IMR-90 (cell line): ENCODE results near the gene RAP1GAP2. TPM values are rescaled to one million over a fixed set of nuclear protein-coding genes. Genes with fewer than 3 reads are reported as not detected.

Experiments
- ATAC-seq: fragments of 200-7000 bp; cut with Tn5 transposase; 2 replicates; pipeline ENCODE4 v1.9.1; 2020; ENCODE audit warnings: low read depth, mild to moderate bottlenecking, moderate library complexity
- BruUV-seq: library from RNA; stranded (reverse); fragments of 400-500 nt; replicated peaks from 2 replicates; lab custom pipeline; 2021; lab: Mats Ljungman, UMichigan
- CTCF ChIA-PET: fragments of 300-600 bp; formaldehyde crosslinking; extraction: SDS; loops from one replicate; lab custom pipeline; 2021; ENCODE audit warnings: antibody characterized with exemption; lab: Yijun Ruan, JAX
- POLR2A ChIA-PET: fragments of 300-600 bp; sonication (Branson Sonifier 250); formaldehyde crosslinking; loops from one replicate; lab custom pipeline; 2022; ENCODE audit warnings: antibody characterized with exemption; ENCODE audit not compliant: unreplicated experiment; lab: Charles Lee
- DNase-seq: peaks from one replicate; pipeline ENCODE4 v3.0.0; 2013
- H2AFZ ChIP-seq: replicated peaks from 2 replicates; pipeline ENCODE3; 2013; ENCODE audit warnings: low read length, mild to moderate bottlenecking; ENCODE audit not compliant: poor library complexity
- H2AK5ac ChIP-seq: 2 replicates; pipeline ENCODE4 v1.6.1; 2013; ENCODE audit warnings: low read depth, low read length, inconsistent platforms
- H2AK9ac ChIP-seq: replicated peaks from 2 replicates; pipeline ENCODE3; 2013; ENCODE audit warnings: mild to moderate bottlenecking, low read depth, low read length, moderate library complexity; ENCODE audit not compliant: poor library complexity
- H2BK120ac ChIP-seq: 2 replicates; pipeline ENCODE4 v1.6.1; 2013; ENCODE audit warnings: low read depth, low read length, inconsistent platforms
- H2BK15ac ChIP-seq: 3 replicates; pipeline ENCODE4 v1.6.1; 2013; ENCODE audit warnings: low read depth, low read length, inconsistent platforms
- H2BK20ac ChIP-seq: 2 replicates; pipeline ENCODE4 v1.6.1; 2013; ENCODE audit warnings: low read depth, mild to moderate bottlenecking, inconsistent platforms, low read length, moderate library complexity
- H2BK5ac ChIP-seq: 2 replicates; pipeline ENCODE4 v1.6.1; 2013; ENCODE audit warnings: mild to moderate bottlenecking, low read depth, low read length, inconsistent platforms; ENCODE audit not compliant: poor library complexity, severe bottlenecking
- H3K14ac ChIP-seq: replicated peaks from 2 replicates; pipeline ENCODE4 v1.6.1; 2013; ENCODE audit warnings: low read depth, low read length, inconsistent platforms
- H3K18ac ChIP-seq: 2 replicates; pipeline ENCODE4 v1.6.1; 2013; ENCODE audit warnings: low read depth, low read length, control low read depth
- H3K23ac ChIP-seq: 2 replicates; pipeline ENCODE4 v1.6.1; 2013; ENCODE audit warnings: low read depth, low read length, inconsistent platforms
- H3K27ac ChIP-seq: 2 replicates; pipeline ENCODE4 v1.5.1; 2013; ENCODE audit warnings: mild to moderate bottlenecking, control low read depth, low read length; ENCODE audit not compliant: insufficient read depth
- H3K27me3 ChIP-seq: 2 replicates; pipeline ENCODE4 v1.6.1; 2013; ENCODE audit warnings: low read length; ENCODE audit not compliant: control insufficient read depth, insufficient read depth
- H3K36me3 ChIP-seq: 2 replicates; pipeline ENCODE4 v1.6.1; 2013; ENCODE audit warnings: low read length, mixed read lengths; ENCODE audit not compliant: control insufficient read depth, insufficient read depth
- H3K4ac ChIP-seq: 2 replicates; pipeline ENCODE4 v1.6.1; 2013; ENCODE audit warnings: low read depth, low read length, inconsistent platforms
- H3K4me1 ChIP-seq: 2 replicates; pipeline ENCODE4 v1.6.1; 2013; ENCODE audit warnings: low read length, mixed read lengths; ENCODE audit not compliant: control insufficient read depth, insufficient read depth
- H3K4me2 ChIP-seq: 2 replicates; pipeline ENCODE4 v1.6.1; 2013; ENCODE audit warnings: low read depth, mild to moderate bottlenecking, control low read depth, low read length, moderate library complexity
- H3K4me3 ChIP-seq: 2 replicates; pipeline ENCODE4 v1.5.1; 2013; ENCODE audit warnings: low read depth, mild to moderate bottlenecking, control low read depth, low read length, moderate library complexity; ENCODE audit not compliant: insufficient read depth
- H3K56ac ChIP-seq: 2 replicates; pipeline ENCODE4 v1.6.1; 2013; ENCODE audit warnings: low read length, inconsistent platforms; ENCODE audit not compliant: insufficient read depth; ENCODE audit errors: extremely low read depth
- H3K79me1 ChIP-seq, 2 experiments: 2 replicates each; pipeline ENCODE4 v1.6.1; 2013; ENCODE audit warnings: low read length in 2 of 2, inconsistent platforms in 1 of 2, low read depth in 1 of 2
- H3K9ac ChIP-seq: 2 replicates; pipeline ENCODE4 v1.6.1; 2013; ENCODE audit warnings: low read depth, low read length, control low read depth
- H3K9me1 ChIP-seq: 2 replicates; pipeline ENCODE4 v1.6.1; 2013; ENCODE audit warnings: low read length, inconsistent platforms; ENCODE audit not compliant: insufficient read depth
- H3K9me3 ChIP-seq: 2 replicates; pipeline ENCODE4 v1.6.1; 2013; ENCODE audit warnings: low read length; ENCODE audit not compliant: control insufficient read depth, insufficient read depth
- H4K20me1 ChIP-seq: 2 replicates; pipeline ENCODE4 v1.6.1; 2013; ENCODE audit warnings: low read length, inconsistent platforms; ENCODE audit not compliant: insufficient read depth
- H4K5ac ChIP-seq: 2 replicates; pipeline ENCODE4 v1.6.1; 2013; ENCODE audit warnings: mild to moderate bottlenecking, low read depth, low read length, control low read depth
- H4K8ac ChIP-seq, 2 experiments: 2 replicates each; pipeline ENCODE4 v1.6.1; 2013; ENCODE audit warnings: low read depth in 2 of 2, low read length in 2 of 2, control low read depth in 1 of 2, inconsistent platforms in 1 of 2
- H4K91ac ChIP-seq: 2 replicates; pipeline ENCODE4 v1.6.1; 2013; ENCODE audit warnings: low read depth, low read length, inconsistent platforms; ENCODE audit not compliant: insufficient read depth
- BHLHE40 ChIP-seq: fragments of 150-350 bp; IDR thresholded peaks from 2 replicates; pipeline ENCODE4 v1.6.1; 2016; ENCODE audit warnings: mild to moderate bottlenecking, low read depth, low read length
- CHD1 ChIP-seq: IDR thresholded peaks from 2 replicates; pipeline ENCODE4 v1.6.1; 2012; ENCODE audit warnings: low read depth, low read length, improper control_type of control experiment
- FOS ChIP-seq: fragments of 150-350 bp; IDR thresholded peaks from 2 replicates; pipeline ENCODE4 v1.6.1; 2016; ENCODE audit warnings: low read depth, low read length
- MAFK ChIP-seq: IDR thresholded peaks from 2 replicates; pipeline ENCODE4 v1.6.1; 2012; ENCODE audit warnings: low read depth, low read length, improper control_type of control experiment
- MAZ ChIP-seq: IDR thresholded peaks from 2 replicates; pipeline ENCODE4 v1.6.1; 2012; ENCODE audit warnings: low read depth, mild to moderate bottlenecking, low read length, improper control_type of control experiment, moderate library complexity, borderline replicate concordance
- MXI1 ChIP-seq: IDR thresholded peaks from 2 replicates; pipeline ENCODE4 v1.6.1; 2012; ENCODE audit warnings: low read depth, mild to moderate bottlenecking, low read length, moderate library complexity, borderline replicate concordance
- NFE2L2 ChIP-seq: fragments of 150-350 bp; IDR thresholded peaks from 2 replicates; pipeline ENCODE4 v1.6.1; 2016; ENCODE audit warnings: low read depth, mild to moderate bottlenecking, low read length
- POLR2A ChIP-seq: IDR thresholded peaks from 2 replicates; pipeline ENCODE4 v1.6.1; 2012; ENCODE audit warnings: mild to moderate bottlenecking, low read depth, low read length
- RAD21 ChIP-seq: IDR thresholded peaks from 2 replicates; pipeline ENCODE4 v1.6.1; 2012; ENCODE audit warnings: low read length, improper control_type of control experiment
- RCOR1 ChIP-seq: IDR thresholded peaks from 2 replicates; pipeline ENCODE4 v1.6.1; 2012; ENCODE audit warnings: mild to moderate bottlenecking, low read length, improper control_type of control experiment; ENCODE audit not compliant: insufficient replicate concordance
- RFX5 ChIP-seq: IDR thresholded peaks from 2 replicates; pipeline ENCODE4 v1.8.0; 2012; ENCODE audit warnings: low read depth, mild to moderate bottlenecking, low read length, moderate library complexity
- WGBS, 2 experiments: methylation state at CpG; one replicate each; pipeline versions ENCODE4 v1.1.5 to v1.1.7; 2013; ENCODE audit warnings: missing lambda C conversion rate in 2 of 2; ENCODE audit not compliant: insufficient read length in 1 of 2; ENCODE audit errors: extremely low coverage in 2 of 2; 5-methylcytosine and 5-hydroxymethylcytosine counted together
- dilution Hi-C: fragments of 300-500 bp; cut with HindIII; formaldehyde crosslinking; loops from one replicate; pipeline ENCODE4 v1.14.3; 2018; ENCODE audit warnings: low sequenced_read_pairs; ENCODE audit not compliant: unreplicated experiment
- in situ Hi-C: fragments of 300-500 bp; cut with MboI; formaldehyde crosslinking; loops from 3 replicates; pipeline ENCODE4 v1.14.3; 2019; ENCODE audit warnings: low sequenced_read_pairs, inconsistent platforms, mixed read lengths
- intact Hi-C: fragments of 100-400 bp; cut with micrococcal nuclease; formaldehyde crosslinking; loops from 2 replicates; pipeline ENCODE4 v1.10.0; 2022
- polyA plus RNA-seq, 3 experiments: library from polyadenylated mRNA; depleted of rRNA; stranded (reverse); fragments of >200 nt; gene quantifications; 2 replicates each; pipeline ENCODE4 v1.2.3, GENCODE V29; 2012; ENCODE audit warnings: low replicate concordance in 1 of 3
- total RNA-seq: library from RNA; depleted of rRNA; stranded (reverse); fragments of >200 nt; gene quantifications from 2 replicates; pipeline ENCODE4 v1.2.3, GENCODE V29; 2012
- TF ChIP-seq, protein P1 (sequence below): fragments of 150-350 bp; IDR thresholded peaks from 2 replicates; pipeline ENCODE4 v1.6.1; 2017; ENCODE audit warnings: mild to moderate bottlenecking, antibody characterized with exemption, low read length, low read depth
- TF ChIP-seq, protein P2 (sequence below): fragments of 150-350 bp; IDR thresholded peaks from 2 replicates; pipeline ENCODE4 v1.6.1; 2016; ENCODE audit warnings: low read depth, mild to moderate bottlenecking, low read length, moderate library complexity, borderline replicate concordance

The RAP1GAP2 gene
- total and polyA plus RNA-seq, 2 of the 4 experiments (the other 2 are of a cell fraction) = 5.7 to 7.5 TPM

DNA sequence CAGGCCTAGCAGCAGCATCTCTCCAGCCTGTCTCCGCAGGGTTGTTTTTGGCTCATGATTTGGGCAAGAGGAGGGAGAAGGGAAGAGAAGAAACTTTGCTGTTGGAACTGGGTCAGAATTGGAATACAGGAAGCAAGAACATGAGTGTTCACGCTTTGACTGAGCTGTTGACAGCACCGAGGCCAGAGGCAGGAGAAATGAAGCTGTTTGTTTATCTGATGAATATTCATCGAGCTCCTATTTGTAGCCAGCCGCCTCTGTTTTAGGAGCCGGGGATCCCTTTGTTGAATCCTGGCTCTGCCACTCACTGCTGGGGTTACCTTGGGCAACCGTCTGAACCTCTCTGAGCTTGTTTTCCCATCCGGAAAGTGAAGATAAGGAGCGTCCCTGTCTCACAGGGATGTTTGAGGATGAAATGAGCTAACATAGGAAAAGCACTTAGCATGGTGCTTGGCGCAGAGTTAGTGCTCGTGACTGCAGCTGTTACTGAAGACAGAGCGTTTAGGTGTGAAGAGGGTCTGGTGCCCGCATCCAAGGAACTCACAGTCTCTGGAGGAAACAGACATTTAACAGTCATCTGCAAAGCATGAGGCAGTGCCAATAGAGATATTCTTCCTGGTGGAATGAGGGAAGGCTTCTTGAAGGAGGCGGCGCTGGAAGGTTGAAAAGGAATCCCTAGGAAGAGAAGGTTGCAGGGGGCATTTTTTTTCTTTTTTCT is 29.2 kb downstream of the RAP1GAP2 start:
- Histone ChIP-seq H3K36me3 (no peaks in the 10 kb centered on the region), H2AK5ac (no peak overlapping the region), H3K4me3 (no peak overlapping the region), H3K23ac (no peak overlapping the region), H3K27ac (no peak overlapping the region), H3K9ac (no peak overlapping the region), H3K4me2 (no peak overlapping the region), H4K91ac (no peak overlapping the region), H4K20me1 (no peaks in the 10 kb centered on the region; the same call in 1 of the 2 replicates), H4K5ac (no peak overlapping the region), H3K18ac (no peak overlapping the region), H4K8ac (no peak overlapping the region), H2AFZ (no peak overlapping the region), H3K9me1 (no peaks in the 10 kb centered on the region), H3K79me1 (no peaks in the 10 kb centered on the region), H3K4me1 (no peaks in the 10 kb centered on the region), H3K14ac (no peak overlapping the region), H3K56ac (no peak overlapping the region), H2BK15ac (no peak overlapping the region), H2BK5ac (no peak overlapping the region), H3K27me3 (peaks cover 2% of the 10 kb centered on the region; the same call in 1 of the 2 replicates), H3K4ac (no peak overlapping the region), H2BK120ac (no peak overlapping the region), H2BK20ac (no peak overlapping the region), H3K9me3 (no peaks in the 10 kb centered on the region), H2AK9ac (no peak overlapping the region)
- ATAC-seq (no peak), DNase-seq (no peak)
- intact Hi-C loops = loop anchor here (5.0 kb wide), 1 partner anchor 252 kb away; no protein-coding TSS in a partner anchor
- TF ChIP-seq MAZ = no peak
- no peak for TF ChIP-seq MXI1
- TF ChIP-seq MAFK = no peak
- TF ChIP-seq RFX5 = no peak
- no peak for TF ChIP-seq RAD21
- TF ChIP-seq FOS = no peak
- no peak for TF ChIP-seq POLR2A
- TF ChIP-seq RCOR1 = no peak
- TF ChIP-seq BHLHE40 = no peak
- TF ChIP-seq, protein P1, sequence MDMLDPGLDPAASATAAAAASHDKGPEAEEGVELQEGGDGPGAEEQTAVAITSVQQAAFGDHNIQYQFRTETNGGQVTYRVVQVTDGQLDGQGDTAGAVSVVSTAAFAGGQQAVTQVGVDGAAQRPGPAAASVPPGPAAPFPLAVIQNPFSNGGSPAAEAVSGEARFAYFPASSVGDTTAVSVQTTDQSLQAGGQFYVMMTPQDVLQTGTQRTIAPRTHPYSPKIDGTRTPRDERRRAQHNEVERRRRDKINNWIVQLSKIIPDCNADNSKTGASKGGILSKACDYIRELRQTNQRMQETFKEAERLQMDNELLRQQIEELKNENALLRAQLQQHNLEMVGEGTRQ = no peak
- no peak for TF ChIP-seq NFE2L2
- no peak for TF ChIP-seq CHD1
- TF ChIP-seq, protein P2, sequence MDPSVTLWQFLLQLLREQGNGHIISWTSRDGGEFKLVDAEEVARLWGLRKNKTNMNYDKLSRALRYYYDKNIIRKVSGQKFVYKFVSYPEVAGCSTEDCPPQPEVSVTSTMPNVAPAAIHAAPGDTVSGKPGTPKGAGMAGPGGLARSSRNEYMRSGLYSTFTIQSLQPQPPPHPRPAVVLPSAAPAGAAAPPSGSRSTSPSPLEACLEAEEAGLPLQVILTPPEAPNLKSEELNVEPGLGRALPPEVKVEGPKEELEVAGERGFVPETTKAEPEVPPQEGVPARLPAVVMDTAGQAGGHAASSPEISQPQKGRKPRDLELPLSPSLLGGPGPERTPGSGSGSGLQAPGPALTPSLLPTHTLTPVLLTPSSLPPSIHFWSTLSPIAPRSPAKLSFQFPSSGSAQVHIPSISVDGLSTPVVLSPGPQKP = no peak
- 71% methylated on average over 6 of the region's 15 CpGs; no CpG with 5 or more reads in 1 of the 2 experiments for WGBS, 2 experiments
- CTCF ChIA-PET = interaction anchor here (0.6 to 0.7 kb wide), 2 partner anchors 32 to 120 kb away, joined by 3 read pairs; no protein-coding TSS in a partner anchor
- no TSS peak for BruUV-seq
- dilution Hi-C loops = no loop called here
- in situ Hi-C loops = no loop called here
- POLR2A ChIA-PET = no interaction called here
